LNCAP (cell line): ENCODE data around the gene ZNF407.

Experiments
- TF ChIP-seq, protein P1 (sequence below): fragments of 450-650 bp; IDR thresholded peaks from 2 replicates; pipeline ENCODE4 v1.5.1; 2017; ENCODE audit warnings: mild to moderate bottlenecking

ZNF407 gene

DNA sequence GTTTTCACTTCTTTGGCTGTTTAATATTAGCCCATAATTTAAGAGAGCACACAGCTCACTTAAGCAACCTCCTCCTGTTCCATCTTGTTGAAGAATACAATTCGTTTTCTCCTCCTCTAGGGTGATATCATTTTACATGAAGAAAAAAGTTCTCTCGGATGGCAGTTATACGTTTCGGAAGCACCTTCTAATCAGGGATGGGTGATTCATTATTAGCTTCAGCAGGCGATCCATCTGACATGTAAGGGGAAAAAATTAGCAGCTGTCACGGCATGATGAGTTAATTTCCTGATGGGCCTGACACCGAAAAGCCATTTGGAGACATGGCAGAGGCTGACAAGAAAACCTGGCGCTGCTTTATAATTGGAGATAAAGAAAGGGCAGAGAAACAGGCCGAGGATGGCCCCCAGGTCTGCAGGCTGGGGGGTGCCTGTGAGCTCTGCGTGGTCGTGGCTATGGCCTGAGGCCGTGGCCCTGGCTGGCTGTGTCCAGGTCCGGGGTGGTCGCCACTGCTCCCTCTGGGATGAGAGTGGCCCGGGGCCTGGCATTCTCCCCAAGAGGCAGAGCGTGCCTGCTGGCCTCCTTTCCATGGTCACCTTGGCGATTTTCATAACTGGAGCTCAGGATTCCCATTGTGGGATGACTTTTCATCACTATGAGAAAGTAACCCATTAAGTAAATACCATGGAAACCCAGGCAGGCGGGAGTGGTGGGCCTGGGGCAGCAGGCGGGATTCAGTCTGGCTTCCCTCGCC lies 471.2 kb downstream of the ZNF407 start:
- TF ChIP-seq, protein P1, sequence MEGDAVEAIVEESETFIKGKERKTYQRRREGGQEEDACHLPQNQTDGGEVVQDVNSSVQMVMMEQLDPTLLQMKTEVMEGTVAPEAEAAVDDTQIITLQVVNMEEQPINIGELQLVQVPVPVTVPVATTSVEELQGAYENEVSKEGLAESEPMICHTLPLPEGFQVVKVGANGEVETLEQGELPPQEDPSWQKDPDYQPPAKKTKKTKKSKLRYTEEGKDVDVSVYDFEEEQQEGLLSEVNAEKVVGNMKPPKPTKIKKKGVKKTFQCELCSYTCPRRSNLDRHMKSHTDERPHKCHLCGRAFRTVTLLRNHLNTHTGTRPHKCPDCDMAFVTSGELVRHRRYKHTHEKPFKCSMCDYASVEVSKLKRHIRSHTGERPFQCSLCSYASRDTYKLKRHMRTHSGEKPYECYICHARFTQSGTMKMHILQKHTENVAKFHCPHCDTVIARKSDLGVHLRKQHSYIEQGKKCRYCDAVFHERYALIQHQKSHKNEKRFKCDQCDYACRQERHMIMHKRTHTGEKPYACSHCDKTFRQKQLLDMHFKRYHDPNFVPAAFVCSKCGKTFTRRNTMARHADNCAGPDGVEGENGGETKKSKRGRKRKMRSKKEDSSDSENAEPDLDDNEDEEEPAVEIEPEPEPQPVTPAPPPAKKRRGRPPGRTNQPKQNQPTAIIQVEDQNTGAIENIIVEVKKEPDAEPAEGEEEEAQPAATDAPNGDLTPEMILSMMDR: no peak

DNA sequence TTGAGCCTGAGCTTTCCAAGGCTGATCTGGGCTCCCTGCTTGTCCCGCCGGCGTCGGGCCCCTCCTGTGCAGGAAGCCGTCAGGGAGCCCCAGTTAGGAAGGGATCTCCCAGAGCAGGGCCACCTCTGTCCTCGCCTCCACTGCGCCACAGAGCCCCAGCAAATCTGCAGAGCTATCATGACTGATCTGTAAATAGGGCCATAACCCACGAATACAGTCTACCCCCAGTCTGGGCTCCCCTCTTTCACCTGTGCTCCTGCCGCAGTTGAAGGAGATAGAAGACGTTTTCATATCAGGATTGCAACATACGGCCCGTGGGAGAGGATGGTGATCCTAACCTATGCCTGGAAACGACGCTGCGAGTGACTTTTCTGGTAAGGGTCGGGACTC lies 472.6 kb downstream of the ZNF407 start:
- TF ChIP-seq, protein P1: no peak

DNA sequence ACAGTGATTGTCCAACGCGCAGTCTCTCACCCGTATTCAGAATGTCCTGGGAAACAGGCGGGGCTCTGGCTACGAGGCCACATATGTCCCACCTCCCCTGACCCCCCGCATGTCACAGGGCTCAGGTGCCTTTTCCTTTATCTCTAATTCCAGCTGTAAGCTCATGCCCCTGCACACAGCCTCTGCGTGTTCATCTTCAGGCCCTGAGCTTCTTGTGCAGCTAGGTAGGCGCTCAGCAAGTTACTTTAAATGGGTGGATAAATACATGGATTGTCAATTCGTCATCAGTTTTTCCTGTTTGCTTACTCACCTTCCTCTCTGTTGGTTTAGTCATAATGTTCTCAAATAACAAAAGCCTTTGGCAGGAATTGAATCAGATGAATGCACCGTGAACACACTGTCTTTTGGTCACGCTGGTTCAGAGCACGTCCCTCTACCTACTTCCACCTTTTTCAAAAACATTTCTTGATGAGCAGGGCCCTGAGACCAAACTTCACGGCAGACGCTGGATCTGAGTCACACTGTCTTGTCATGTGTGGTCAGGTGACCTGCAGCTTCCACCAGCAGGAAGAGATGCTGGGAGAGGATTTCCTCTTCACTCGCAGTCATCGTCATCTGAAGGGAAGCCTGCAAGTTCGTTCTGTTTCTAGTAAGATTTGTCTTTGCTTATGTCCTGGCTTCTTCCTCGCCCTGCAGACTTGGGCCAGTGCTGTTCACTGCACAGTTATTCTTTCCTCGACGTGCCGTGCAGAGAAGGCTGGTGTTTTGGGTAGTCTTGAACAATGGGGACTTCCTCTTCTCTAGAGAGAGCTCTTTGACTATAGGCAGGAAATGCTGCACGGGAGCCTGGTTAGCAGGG lies 473.2 kb downstream of the ZNF407 start:
- TF ChIP-seq, protein P1: no peak

DNA sequence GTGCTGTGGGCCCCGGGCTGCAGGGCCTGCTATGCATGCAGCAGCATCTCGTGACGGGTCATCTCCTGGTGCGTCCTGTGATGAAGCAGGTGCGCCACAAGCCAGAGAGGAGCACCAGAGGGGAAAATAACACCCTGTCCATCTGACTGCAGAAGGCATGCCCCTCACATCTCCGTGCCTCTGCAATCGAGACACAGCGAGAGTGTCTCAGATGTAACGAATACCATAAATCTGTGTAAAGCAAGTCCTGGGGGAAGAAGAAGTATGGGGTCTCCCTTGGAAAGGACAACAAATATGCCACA lies 473.8 kb downstream of the ZNF407 start:
- TF ChIP-seq, protein P1: no peak

DNA sequence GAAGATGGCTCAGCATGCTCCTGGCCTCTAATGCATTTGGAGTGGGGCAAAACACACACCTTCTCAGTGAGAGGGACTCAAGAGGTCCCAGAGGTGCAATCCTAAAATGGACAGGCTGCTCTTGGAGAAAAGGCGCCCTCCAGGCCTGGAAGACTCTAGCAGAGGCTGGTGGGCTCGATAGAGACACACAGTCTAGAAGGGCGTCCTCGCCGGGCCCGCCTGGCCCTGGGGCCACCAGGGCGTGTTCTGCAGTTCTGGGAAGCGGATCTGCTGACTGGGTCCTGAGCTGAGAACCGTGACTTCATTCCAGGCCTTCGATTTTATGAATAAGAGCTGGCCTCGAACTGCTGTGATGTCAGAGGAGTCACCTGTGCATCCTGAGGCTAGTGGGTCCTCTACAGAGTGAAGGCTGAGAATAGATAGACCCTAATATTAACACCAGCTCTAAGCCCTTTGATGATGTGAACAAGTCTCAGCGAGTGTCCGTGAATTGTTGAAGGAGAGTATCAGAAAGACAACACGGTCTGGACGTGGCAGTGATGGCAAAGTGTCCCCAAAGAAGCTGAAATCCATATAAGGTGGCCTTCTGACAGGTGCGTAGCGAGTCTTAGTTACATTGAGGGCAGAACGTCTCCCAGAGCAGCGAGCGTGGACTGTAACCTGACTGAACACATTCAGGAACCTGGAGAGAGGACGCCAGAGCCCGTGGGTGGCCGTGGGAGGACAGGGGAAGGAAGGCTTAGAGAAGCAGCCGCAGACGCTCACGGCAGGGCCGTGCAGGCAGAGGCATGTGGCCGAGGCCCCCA lies 474.4 kb downstream of the ZNF407 start:
- TF ChIP-seq, protein P1: no peak

DNA sequence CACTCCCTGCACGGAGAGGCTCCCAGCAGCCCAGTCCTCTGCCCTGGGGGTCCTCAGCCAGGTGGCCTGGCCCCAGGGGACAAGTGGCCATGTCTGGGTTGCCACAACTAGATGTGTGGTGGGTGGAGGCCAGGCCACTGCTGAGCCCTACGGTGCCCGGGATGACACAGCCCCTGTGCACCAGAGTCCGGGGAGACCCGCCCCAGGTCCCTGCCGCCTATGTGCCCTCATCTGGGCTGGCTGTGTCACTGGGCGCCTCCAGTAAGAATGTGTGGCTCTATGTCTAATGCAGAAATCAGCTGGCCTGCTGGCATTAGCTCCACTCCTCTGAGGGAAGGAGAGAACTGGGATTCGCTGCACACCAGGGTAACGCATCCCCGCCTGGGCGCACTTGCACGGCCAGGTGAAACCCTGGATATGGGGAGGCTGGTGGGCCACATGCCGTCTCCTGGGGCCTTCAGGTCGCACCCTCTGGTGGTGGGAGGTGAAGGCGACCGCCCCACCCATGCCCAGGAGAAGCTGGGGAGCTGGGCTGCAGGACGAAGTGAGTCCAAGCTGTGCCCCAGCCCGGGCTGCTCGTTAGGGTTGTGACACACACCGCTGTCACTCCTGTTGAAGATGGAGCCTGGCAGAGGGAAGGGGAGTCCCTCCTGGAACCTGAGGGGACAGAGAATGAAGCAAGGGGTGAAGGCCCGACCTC lies 475.2 kb downstream of the ZNF407 start:
- TF ChIP-seq, protein P1: no peak

DNA sequence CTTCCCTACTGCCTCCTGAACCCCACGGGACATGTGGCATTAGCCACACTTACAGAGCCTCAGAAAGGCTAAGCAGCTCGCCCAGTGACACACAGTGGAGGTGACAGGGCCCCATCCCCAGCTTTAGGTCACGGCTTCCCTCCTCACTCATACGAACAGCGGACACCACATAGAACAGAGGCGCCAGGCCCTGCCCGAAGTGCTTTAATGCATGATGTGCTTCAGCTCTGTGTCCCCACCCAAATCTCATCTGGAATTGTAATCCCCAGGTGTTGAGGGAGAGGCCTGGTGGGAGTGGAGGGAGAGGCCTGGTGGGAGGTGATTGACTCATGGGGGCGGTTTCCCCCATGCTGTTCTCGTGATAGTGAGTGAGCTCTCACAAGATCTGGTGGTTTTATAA lies 476.0 kb downstream of the ZNF407 start:
- TF ChIP-seq, protein P1: no peak
